NCI-H524 treated with DMSO at 0.1 percent for 48 hours (cell line): ENCODE results near the gene SYNPO.

ENCODE experiments used
- DNase-seq: peaks from one replicate; lab custom pipeline; 2025; lab: John Stamatoyannopoulos, UW

SYNPO gene, protein sequence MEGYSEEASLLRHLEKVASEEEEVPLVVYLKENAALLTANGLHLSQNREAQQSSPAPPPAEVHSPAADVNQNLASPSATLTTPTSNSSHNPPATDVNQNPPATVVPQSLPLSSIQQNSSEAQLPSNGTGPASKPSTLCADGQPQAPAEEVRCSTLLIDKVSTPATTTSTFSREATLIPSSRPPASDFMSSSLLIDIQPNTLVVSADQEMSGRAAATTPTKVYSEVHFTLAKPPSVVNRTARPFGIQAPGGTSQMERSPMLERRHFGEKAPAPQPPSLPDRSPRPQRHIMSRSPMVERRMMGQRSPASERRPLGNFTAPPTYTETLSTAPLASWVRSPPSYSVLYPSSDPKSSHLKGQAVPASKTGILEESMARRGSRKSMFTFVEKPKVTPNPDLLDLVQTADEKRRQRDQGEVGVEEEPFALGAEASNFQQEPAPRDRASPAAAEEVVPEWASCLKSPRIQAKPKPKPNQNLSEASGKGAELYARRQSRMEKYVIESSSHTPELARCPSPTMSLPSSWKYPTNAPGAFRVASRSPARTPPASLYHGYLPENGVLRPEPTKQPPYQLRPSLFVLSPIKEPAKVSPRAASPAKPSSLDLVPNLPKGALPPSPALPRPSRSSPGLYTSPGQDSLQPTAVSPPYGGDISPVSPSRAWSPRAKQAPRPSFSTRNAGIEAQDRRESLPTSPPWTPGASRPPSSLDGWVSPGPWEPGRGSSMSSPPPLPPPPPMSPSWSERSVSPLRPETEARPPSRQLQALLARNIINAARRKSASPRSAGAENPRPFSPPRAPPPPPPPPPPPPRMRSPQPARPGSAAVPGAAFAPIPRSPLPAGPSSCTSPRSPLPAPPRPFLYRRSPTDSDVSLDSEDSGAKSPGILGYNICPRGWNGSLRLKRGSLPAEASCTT

DNA sequence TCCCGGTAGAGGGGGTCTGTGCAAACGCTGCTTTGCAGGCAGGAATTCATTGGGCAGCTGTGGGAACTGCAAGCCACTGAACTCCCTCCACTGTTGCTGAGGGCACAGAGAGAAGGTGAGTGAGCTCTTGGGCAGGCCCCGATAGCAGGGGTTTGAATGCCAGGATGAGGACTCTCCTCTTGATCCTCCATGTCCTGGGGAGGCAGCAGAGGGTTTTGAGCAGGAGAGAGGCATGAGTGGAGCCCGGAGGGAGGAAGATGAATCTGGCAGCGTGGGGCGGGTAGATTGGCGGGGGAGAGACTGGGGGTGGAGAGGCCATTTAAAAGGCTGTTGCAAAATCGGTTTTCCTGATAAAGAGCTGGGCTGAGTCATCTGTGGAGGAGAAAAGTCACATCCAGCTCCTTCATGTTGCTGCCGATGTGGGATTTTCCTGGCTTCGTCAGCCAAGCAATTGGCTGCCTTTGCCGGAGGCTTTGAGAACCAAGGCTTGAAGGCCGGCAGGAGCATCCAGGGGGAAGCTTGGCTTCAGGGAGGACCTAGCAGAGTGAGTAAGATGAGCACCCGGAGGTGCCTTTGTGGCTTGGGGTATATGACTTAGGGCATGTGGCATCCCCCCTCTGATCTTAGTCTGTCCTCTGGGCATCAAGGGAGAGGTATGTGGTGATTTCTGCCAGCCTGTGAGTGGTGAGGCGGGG is at the start of gene SYNPO:
TSS of gene SYNPO (plus strand) at position 350 of the 695 bp plus-strand sequence. CDS start 7,616 bp downstream, outside the sequence.
- DNase-seq: no peak

DNA sequence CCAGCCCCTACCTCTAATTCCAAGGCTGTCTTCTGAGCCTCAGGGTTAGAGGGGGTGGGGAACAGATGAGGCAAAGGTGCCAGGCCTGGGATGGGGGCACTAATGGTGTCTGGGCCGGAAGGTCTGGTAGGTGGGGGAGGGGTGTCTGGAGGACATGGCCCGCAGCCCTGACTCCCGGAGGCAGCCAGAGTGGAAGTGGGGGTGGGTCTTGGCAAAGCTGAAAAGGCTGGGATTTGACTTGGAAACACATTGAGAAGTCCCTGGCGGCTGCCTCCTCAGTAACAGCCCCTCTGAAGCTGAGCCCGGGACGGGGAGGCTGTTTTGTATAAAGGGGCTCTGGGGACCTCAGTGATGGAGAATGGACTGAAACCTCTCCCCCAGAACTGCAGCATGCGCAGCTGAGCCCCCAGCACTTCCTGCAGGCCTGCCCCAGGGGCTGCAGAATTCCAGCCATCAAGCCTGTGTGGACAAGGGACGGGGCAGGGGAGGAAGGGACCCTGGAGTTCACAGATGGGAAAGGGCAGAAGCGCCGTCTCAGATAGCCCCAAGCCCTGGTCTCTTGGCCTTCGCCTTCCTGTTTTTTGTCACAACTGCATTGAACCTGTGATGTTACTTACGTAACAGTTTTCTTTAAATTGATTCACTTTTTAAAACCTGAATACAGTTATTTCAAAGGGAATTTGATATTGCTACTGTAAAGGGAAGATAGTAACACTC is 49.3 kb upstream of the SYNPO start:
- DNase-seq: no peak

DNA sequence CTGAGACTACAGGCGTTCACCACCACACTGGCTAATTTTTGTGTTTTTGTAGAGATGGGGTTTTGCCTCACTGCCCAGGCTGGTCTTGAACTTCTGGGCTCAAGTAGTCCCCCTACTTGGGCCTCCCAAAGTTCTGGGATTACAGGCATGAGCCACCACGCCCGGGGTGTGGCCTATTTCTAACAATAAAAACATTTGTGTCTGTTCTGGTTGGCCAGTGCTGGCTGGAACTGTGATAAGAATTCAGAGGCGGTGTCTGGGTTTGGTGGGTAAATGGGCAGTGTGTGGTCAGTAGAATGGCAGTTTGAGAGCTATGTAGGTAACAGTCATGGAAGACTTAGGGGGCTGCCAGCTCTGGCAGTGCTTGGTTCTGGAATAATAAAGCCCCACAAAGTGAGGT is 46.9 kb upstream of the SYNPO start:
- DNase-seq: no peak

DNA sequence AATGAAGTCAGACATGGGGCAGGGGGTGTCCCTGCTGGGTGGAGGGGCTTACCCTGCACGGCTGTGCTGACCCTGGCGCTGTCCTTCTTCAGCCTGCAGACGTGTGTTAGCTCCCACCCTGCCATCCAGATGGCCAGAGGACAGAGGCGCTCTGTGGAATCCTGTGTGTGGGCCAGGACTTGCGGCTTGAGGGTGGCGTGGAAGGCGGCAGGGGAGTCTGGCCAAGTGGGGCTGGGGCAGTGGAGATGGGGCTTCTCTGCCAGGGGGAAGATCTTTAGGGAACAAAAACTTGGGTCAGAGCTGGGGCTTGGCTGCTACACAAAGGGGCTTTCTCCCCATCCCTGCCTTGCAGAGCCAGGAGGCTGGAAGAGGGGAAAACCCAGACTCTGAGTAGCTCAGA is 46.5 kb upstream of the SYNPO start:
- no peak for DNase-seq

DNA sequence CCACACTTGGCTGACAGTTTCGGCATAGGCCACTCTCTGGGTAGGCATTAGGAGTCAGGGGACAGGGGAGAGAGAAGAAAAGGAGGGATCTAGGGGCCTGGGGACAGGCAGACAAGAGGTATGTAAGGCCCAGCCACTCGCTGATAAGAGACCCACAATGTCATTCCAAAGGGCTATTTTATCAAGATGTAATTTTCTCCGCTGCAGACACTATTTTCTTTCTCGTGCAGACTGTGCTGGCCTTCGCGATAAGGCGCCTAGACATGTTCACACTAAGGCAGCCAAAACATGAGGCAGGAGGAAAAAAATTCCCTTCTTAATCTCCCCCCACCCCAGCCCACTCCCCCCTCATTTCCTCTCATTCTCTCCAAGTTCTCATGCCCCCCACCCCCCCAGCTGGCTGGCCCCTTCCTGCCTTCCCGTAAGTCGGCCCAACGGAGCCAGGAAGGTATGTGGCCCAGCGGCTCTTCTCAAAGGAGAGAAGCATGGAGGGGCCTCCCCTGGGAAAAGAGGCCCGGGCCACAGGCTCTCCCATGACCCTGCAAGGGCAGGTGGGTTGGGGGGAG is 44.9 kb upstream of the SYNPO start:
- DNase-seq: no peak

DNA sequence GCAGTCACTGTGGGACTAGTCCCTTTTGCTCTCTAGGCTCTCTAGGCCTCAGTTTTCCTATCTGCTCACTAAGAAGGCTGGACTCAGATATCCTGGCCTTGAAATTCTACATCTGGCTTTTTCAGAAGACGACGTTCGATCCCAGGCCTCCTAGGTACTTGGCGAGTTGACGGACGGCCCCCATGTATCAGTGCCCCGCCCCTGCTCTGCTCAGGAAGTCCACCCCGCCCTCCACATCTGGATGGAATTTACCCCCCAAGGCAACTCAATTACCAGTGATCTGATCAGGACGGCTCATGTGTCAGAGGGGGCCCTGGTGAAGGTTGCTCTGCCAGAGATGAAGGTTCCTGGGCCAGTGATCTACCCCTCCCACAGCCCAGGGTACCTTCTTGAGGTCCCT is 44.1 kb upstream of the SYNPO start:
- no peak for DNase-seq

DNA sequence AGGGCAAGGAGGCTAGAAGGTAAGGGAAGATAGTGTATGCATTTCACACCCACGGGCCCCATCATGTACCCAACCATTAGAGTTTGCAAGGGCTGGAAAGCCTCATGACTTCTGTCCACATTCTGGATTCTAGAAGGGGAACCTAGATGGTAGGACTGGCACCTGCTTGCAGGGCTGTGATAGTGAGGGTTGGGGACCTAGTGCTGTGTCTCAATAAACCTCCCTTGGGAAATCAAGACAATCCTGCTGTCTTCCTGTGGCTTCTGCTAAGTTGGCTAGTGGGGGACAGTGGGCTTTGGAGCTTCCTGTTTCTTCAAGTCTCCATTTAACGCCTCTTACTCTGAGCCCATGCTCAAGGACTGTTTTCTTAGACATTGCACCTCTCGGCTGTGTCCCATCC is 43.6 kb upstream of the SYNPO start:
- DNase-seq: no peak

DNA sequence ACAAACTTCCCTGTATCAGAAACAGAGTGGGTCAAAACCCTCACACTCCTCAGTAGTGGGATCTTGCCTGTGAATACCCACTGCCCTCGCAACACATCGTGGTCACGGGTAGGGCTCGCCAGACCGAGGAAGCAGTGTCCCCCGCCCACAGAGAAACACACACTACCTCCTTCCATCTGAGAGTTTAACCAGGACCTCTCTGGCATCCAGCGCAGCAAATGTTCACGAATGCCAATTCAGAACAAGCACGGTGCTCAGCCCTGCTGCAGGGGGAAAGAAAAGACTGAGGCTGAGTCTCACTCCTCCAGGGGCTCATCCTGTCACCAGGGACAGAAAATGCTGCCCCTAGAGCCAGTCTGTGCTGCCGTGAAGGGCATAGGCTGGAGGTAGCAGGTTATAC is 42.5 kb upstream of the SYNPO start:
- DNase-seq: no peak

DNA sequence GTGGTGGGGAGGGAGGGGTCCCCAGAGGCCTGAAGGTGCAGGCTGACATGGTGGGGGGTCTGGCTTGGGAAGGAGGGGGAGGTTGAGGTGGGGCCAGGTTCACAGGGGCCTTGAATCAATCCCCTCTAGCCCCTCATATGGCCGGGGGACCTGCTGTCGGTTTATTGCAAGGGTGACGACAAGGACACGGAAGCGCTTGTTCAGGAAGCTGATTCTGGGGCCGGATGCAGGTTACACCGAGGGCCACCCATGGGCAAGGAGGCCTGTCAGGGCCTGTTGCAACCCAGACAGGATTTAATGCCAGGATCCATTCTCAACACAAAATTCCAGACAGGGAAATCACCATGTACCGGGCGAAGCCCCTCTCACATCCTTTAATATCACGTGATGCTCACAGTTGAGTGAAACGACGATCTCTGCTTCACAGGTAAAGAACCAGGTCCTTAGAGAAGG is 41.6 kb upstream of the SYNPO start:
- DNase-seq: no peak

DNA sequence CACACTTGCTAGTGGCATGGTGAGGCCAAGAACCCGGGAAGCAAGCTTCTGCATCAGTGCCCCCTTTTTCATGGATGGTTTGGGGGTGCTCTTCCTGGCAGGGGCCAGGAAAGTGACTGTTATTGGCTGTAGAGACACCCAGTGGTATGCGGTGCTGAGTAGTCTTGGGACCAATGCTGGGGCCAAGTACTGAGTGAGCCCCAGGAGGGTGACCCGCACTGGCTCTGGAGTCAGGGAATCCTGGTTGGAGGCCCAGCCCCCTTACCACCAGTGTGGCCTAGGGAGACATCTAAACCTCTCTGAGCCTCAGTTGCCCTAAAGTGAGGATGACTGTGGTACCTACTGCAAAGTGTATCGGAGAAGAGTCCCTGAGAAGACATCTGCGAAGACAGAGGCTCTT is 41.2 kb upstream of the SYNPO start:
- no peak for DNase-seq

DNA sequence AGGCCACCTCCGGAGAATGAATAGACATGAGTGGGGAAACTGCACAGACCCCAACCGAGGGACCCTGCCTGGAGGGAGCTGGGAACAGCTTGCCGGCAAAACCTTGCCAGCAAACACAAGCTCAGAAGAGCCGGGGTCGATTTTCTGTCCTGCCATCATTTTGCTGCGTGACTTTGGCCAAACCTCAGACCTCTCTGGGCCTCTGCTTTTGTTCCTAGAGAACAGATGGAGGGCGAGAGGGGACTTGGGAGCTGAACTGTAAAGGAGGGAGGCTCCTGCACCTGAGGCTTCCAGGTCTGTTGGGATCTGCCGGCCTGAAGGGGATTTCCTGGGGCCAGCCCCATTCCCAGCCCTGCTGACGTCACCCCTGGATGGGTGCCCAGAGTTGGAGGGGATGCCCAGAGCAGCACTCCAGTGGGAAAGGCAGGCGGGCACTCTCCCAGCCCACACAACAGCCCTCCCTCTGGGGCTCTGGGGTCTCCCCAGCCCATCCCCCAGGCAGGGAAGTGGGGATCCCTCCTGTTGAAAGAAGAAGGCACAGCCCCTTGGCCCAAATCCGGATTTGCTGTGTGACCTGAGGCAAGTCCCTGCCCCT is 40.4 kb upstream of the SYNPO start:
- no peak for DNase-seq

DNA sequence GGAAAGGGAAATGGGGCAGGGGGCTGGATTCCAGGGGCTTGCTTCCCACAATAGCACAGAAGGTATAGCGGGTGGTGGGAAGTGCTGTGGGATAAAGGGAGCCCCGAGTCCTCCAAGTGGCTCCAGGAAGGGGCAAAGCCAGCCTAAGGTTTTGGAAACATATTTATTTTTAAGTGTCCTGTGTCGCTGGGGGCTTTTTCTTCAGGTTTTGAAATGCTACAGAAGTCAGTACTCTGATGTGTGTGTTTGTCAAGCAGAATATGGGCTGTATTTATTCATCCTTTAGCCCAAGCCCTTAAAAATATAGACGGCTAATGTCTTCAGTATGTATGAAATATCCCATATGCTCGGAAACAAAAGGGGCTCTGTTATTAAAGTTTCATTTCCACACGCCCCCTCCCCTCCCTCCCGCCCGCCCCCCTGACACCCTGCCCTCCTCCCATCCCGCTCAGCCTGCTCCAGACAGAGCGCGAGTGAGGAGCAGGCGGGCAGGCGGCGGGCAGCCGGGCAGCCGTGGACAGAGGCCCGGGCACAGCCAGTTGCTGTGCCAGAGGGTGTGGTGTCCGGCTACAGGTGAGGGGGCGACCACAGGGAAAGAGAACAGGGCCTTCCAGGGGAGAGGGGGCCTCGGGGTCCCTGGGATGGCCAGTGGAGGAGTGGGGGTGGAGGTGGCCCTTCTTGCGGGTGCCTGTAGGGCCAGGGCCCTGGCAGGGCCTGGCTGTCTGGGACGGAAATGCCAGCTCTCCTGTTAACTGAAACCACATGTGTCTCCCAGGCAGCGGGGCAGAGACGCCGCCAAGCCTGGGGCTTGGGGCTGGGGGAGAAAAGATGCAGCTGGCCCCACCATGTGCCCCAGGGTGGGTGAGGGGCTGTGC is 39.6 kb upstream of the SYNPO start:
- DNase-seq: no peak

DNA sequence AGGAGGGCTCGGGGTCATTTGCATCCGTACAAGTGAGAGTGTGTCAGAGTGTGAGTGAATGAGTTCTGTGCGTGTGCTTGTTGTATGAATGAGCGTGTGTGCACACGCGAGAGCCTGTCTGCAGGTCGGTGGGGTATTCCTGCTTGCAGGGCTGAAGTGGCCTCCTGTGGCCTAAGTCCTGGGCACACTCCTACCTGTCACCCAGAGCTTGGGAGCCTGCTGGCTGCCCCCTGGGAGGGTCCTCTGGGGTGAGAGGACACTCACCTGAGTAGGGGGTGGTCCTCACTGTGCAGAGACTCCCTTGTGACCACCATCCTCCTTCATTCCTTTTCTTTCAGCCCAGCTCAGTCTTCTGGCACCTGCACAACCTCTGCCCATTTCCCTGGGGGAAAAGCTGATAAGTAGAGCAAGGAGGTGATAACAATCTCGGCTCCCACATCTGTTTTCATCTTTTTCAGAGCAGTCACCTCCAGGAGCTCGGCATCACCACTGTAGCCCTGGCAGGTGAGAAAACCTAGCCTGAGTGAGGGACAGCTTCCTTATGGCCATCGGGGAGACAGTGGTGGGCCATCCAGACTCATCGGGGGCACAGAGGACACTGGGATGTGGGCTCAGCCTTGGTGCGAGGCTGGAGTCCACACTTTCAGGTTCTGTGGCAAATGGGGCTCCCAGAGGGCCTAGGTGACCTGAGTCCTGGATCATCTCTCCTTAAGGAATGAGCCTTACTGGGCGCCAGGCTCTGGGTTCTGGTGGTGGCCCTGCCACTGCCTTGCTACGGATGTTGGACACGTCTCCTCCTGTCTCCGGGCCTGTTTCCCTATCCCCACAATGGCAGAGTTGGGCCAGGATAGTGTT is 38.7 kb upstream of the SYNPO start:
- no peak for DNase-seq

DNA sequence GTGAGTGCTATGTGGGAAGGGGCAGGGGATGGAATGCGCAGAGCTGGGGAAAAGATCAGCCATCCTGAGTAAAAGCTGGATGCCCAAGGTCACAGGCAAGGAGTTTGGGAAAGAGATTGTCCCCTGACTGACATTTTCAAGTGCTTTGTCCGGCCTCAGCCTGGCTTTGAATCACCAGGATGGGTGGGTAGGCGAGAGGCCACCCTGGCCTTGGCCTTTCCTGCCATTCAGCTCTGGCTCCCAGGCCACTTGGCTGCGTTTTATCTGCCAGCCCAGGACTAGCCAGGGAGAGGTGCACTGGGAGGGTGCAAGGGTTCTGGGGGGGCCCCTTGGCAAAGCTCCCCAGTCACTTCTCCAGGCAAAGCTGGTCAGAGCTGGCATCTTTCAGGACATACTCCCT is 37.4 kb upstream of the SYNPO start:
- no peak for DNase-seq

DNA sequence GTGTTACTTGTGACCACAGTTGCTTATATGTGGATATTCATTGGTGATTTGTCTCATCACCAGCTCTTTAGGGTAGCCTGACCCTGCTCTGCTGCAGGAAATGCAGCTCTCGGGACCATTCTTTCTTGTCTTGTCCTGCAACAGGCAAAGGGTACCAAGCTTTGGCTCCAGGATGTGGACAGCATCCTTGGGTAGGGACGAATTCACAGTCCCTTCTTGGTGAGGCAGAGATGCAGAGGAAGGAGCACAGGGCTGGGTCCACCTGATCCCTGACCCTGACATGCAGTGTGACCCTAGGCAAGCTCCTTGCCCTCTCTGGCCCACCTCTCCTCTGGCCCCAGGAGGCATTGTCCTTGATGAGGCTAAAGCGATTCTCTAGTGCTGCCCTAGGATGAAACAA is 37.0 kb upstream of the SYNPO start:
- no peak for DNase-seq

DNA sequence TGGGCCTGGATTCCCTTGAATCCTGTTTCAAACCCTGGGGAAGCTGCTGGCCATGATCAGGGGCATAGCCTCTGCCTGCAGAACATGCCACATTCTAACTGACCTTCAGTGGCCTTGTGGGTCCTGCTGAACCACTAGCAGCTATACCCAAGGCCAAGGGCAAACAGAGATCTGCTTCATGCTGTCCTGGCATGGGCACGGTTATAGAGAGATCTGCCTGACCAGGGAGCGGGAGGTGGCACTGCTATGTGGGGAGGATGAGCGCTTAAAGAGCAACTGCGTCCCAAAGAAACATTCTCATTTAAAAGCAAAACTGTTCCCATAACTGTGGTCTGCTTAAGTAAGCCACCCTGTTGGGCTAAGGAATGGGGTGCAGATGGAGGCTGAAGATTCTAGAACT is 36.5 kb upstream of the SYNPO start:
- no peak for DNase-seq

DNA sequence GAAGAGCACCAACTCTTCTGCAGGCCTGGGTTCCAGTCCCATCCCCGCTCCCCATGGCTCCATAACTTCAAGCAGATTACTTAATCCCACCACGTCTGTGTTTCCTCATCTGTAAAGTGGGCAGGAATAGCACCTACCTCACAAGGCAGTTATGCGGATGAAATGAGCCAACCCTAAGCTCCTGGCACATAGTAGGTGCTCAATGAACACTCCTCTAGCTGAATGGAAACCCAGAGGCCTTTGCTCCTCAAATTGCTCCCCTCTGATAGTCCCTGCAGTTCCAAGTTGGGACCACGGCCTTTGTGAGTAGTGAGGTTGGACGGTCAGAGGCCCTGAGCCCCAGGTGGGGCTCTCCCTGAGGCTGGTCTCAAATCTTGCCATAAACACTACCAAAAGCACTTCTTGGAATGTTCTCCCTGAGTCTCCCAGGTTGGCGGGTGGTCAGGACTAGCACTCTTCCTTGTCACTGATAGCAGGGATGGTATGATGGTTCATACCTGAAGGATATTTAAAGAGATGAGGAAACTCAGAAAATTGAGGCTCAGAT is 35.5 kb upstream of the SYNPO start:
- no peak for DNase-seq

DNA sequence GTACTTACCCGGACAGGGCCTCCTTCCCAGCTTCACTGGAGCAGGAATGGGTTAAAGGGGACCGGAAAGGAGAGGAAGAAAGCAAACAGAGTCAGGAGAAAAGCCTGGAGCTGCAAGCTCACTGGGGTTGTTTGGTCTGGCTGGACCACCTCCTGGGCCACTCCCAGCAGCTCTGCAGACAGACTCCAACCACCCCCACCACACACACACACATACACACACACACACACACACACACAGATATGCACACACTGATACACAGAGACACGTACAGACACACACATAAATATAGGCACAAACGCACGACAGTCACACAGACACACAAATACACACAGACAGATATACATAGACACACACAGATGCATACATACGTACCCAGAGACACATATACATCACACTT is 34.9 kb upstream of the SYNPO start:
- DNase-seq: no peak

DNA sequence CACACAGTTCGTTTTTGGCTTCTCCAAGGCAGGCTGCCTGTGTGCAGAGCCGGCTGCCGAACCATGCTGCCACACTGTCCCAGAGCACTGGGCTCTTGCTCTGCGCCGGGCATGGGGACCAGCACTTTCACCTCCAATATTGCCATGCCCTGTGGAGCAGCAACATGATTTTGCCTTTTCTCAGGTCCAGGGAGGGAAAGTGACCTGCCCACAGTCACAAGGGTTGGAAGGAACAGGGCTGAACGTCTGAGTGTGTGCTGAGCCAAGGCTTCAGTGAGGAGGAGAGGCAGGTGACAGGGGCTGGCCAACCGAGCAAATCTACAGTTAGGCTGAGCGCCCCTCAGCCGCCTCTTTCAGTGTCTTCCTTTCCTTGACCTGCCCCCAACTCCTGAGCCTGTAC is 34.0 kb upstream of the SYNPO start:
- no peak for DNase-seq
